HPDE6-E6E7 (cell line): ENCODE data around the gene MIP.
A peak's percentile ranks its signal among the peaks of the same experiment; 100 is the strongest.
"Not testable (repeated sequence)": the region's sequence is repeated elsewhere in the genome, so short reads cannot be mapped to it uniquely, and the experiment has no call there.

Experiments
- DNase-seq: peaks from one replicate; pipeline ENCODE4 v3.0.0; 2011; ENCODE audit warnings: missing footprints; ENCODE audit errors: extremely low spot score

The MIP gene

GRCh38 chr12:56468216-56469006 lies 14.0 kb upstream of the MIP start, which contains the start of gene SPRYD4:
Gene SPRYD4 (plus strand): TSS chr12:56468578. CDS start chr12:56468592, 14 bp downstream.
- DNase-seq, result peak; percentile 86

GRCh38 chr12:56462565-56462964 lies 8.1 kb upstream of the MIP start:
- DNase-seq, result no peak

- peak; percentile 58 for DNase-seq
These were observed 7.0 kb upstream of the MIP start for GRCh38 chr12:56461235-56462159.

- no peak for DNase-seq
These were observed 3.4 kb upstream of the MIP start for GRCh38 chr12:56457817-56458216.

- DNase-seq, result no peak
These were observed 3.3 kb downstream of the MIP start for GRCh38 chr12:56451147-56451546.

- no peak for DNase-seq
These were observed 4.2 kb downstream of the MIP start for GRCh38 chr12:56450241-56450640.

- no peak for DNase-seq
These were observed 4.9 kb downstream of the MIP start for GRCh38 chr12:56449622-56449984.

GRCh38 chr12:56448860-56449621 lies 5.4 kb downstream of the MIP start, which contains the start of gene TIMELESS:
Gene TIMELESS (minus strand): TSS chr12:56449426. CDS start chr12:56434170, 15,256 bp downstream.
- DNase-seq, result peak; percentile 98

GRCh38 chr12:56443208-56443607 lies 11.2 kb downstream of the MIP start:
- DNase-seq, result not testable (repeated sequence)

- DNase-seq, result no peak
These were observed 16.9 kb downstream of the MIP start for GRCh38 chr12:56437430-56438176.

GRCh38 chr12:56434828-56435227 lies 19.6 kb downstream of the MIP start:
- no peak for DNase-seq

- no peak for DNase-seq
These were observed 22.6 kb downstream of the MIP start for GRCh38 chr12:56431850-56432249.

- DNase-seq, result no peak
These were observed 23.2 kb downstream of the MIP start for GRCh38 chr12:56431288-56431687.

- no peak for DNase-seq
These were observed 28.5 kb downstream of the MIP start for GRCh38 chr12:56425940-56426438.

GRCh38 chr12:56425193-56425592 lies 29.3 kb downstream of the MIP start:
- no peak for DNase-seq

- no peak for DNase-seq
These were observed 34.0 kb downstream of the MIP start for GRCh38 chr12:56420411-56420810.

GRCh38 chr12:56417739-56418138 lies 36.7 kb downstream of the MIP start:
- DNase-seq, result no peak

- DNase-seq, result no peak
These were observed 40.1 kb downstream of the MIP start for GRCh38 chr12:56414401-56414800.

GRCh38 chr12:56413392-56413791 lies 41.1 kb downstream of the MIP start:
- no peak for DNase-seq

GRCh38 chr12:56411781-56412639 lies 42.4 kb downstream of the MIP start:
- DNase-seq, result no peak
